ENCODE results near the gene LILRB1.
"Not testable (repeated sequence)": the region's sequence is repeated elsewhere in the genome, so short reads cannot be mapped to it uniquely, and the experiment has no call there.

The LILRB1 gene

DNA sequence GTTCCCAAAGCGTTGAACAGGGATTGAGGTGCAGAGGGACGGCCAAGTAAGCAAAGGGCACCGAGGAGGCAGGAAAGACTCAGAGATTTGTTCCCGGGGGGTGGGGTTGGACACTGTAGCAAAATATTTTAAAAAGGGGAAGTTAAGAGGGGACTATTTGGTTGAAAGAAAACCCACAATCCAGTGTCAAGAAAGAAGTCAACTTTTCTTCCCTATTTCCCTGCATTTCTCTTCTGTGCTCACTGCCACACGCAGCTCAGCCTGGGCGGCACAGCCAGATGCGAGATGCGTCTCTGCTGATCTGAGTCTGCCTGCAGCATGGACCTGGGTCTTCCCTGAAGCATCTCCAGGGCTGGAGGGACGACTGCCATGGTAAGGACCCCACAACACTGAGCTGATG, at the start of gene LILRB1:
Gene LILRB1, plus strand, starts transcription at position 223 of the 400 bp plus-strand sequence. CDS start 590 bp downstream, outside the sequence.
- DNase-seq (ENCODE audit: low read depth, low spot score), result not testable (repeated sequence)

DNA sequence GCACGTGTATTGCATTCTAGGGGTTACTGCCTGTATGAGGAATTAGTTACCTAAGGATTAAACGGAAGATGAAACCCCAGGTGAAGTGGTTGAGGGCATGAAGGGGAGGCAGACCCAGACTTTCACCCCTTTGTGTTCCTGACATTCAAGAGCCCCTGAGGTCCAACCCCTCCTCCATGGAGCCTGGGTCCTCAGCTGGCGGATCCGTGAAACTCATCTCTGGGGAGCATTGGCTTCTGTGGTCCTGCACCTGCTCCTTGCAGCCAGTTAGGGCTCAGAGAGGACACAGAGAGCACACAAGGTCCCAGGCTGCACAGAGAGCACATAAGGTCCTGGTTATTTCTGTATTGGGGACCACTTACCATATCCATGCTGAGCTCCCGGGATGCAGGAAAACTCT, 43.9 kb upstream of the LILRB1 start:
- no peak for DNase-seq (ENCODE audit: low read depth, low spot score)

DNA sequence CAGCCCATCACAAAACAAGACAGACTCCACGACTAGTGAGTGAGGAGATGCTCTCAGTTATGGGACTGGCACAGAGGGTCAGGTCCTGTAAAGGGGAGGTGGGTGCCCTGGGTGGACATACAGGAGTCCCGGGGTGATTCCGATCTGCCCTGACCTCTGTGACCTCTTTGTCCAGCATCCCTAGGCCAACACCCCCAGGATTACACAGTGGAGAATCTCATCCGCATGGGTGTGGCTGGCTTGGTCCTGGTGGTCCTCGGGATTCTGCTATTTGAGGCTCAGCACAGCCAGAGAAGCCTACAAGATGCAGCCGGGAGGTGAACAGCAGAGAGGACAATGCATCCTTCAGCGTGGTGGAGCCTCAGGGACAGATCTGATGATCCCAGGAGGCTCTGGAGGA, 43.3 kb upstream of the LILRB1 start:
- DNase-seq (ENCODE audit: low read depth, low spot score), result no peak

DNA sequence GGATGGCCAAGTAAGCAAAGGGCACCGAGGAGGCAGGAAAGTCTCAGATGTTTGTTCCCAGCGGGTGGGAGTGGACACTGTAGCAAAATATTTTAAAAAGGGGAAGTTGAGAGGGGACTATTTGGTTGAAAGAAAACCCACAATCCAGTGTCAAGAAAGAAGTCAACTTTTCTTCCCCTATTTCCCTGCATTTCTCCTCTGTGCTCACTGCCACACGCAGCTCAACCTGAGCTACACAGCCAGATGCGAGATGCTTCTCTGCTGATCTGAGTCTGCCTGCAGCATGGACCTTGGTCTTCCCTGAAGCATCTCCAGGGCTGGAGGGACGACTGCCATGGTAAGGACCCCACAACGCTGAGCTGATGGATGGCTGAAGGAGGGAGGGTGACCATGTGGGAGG, 36.8 kb upstream of the LILRB1 start, which contains the start of gene LILRA1:
Gene LILRA1, plus strand, starts transcription at position 188 of the 400 bp plus-strand sequence. CDS start 613 bp downstream, outside the sequence.
- not testable (repeated sequence) for DNase-seq (ENCODE audit: low read depth, low spot score)

DNA sequence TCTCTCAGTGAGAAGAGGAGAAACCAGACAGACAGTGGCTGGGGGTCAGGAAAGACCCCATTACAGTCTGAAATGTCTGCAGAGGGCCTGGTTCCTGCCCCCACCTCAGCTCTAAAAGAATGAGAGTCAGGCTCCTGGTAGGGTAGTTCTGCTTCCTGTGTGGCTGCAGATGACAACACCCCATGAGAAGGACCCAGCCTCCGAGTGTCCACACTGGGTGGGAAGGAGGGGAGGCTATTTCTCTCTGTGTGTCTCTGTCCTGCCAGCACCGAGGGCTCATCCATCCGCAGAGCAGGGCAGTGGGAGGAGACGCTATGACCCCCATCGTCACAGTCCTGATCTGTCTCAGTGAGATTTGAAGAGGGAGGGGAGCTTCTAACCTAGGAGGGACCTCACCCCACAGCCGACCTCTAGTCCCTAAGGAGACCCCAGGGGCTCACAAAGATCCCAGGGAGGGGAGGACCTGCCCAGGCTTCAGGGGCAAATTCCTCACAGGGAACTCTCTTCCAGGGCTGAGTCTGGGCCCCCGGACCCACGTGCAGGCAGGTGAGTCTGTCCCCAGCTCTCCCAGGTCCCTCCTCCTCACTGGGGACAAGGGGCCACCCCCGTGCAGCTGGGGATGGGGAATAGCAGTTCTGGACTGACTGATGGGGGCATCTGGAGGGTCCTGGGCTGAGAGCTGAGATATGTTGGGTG, 36.2 kb upstream of the LILRB1 start:
- DNase-seq (ENCODE audit: low read depth, low spot score), result not testable (repeated sequence)

DNA sequence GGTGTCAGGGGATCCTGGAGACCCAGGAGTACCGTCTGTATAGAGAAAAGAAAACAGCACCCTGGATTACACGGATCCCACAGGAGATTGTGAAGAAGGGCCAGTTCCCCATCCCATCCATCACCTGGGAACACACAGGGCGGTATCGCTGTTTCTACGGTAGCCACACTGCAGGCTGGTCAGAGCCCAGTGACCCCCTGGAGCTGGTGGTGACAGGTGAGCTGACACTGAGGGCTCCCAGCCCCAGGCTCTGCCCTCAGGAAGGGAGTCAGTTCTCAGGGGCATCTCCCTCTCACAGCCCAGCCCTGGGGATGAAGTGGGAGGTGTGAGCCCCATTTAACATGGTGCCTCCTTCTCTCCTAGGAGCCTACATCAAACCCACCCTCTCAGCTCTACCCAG, 35.5 kb upstream of the LILRB1 start:
- DNase-seq (ENCODE audit: low read depth, low spot score), result no peak

DNA sequence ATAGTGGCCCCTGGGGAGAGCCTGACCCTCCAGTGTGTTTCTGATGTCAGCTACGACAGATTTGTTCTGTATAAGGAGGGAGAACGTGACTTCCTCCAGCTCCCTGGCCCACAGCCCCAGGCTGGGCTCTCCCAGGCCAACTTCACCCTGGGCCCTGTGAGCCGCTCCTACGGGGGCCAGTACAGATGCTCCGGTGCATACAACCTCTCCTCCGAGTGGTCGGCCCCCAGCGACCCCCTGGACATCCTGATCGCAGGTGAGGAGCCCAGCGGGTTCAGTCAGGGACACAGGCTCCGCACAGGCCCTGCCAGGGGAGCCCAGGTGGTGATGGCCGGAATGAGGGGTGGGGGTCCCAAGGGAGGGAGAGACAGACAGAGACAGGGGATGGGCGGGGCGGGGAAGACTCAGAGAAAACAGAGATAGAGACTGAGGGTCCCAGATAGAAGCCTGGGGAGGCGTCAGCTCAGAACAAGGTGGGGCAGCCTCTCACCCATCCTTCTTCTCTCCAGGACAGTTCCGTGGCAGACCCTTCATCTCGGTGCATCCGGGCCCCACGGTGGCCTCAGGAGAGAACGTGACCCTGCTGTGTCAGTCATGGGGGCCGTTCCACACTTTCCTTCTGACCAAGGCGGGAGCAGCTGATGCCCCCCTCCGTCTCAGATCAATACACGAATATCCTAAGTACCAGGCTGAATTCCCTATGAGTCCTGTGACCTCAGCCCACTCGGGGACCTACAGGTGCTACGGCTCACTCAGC, 34.4 kb upstream of the LILRB1 start:
- not testable (repeated sequence) for DNase-seq (ENCODE audit: low read depth, low spot score)

DNA sequence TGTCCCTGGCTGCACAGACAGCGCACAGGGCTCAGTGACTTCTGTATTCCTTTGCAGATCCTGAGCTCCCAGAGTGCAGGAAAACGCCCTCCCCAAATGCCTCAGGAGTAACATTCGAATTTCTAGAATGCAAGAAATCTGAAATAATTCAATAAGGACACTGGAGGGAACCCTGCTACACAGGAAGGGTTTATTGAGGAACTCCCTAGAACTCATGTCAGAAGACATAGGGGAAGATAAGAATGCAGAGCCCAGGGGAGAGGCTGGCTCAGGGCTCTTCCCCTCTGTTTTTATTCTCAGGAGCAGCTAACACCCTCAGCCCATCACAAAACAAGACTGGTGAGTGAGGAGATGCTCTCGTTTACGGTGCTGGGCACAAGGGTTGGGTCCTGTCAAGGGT, 30.1 kb upstream of the LILRB1 start:
- DNase-seq (ENCODE audit: low read depth, low spot score), result no peak

DNA sequence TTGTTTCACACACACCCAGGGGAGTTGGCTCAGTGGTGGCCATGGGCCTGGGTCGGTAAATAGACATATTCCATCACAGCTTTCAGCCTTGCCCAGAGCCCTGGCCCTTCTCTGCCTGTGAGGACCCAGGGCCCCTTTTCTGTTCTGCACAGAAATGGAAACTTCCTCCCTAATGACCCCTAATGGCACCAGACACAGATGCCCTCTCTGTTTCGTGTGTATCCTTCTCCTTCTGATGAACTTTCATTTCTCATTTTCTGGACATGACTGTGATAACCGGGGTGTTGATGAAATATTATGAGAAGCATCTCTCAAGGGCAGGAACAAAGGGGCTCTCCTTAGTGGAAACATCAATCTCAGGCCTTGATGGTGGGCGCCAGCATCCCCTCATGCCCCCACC, 24.1 kb upstream of the LILRB1 start:
- DNase-seq (ENCODE audit: low read depth, low spot score), result no peak

DNA sequence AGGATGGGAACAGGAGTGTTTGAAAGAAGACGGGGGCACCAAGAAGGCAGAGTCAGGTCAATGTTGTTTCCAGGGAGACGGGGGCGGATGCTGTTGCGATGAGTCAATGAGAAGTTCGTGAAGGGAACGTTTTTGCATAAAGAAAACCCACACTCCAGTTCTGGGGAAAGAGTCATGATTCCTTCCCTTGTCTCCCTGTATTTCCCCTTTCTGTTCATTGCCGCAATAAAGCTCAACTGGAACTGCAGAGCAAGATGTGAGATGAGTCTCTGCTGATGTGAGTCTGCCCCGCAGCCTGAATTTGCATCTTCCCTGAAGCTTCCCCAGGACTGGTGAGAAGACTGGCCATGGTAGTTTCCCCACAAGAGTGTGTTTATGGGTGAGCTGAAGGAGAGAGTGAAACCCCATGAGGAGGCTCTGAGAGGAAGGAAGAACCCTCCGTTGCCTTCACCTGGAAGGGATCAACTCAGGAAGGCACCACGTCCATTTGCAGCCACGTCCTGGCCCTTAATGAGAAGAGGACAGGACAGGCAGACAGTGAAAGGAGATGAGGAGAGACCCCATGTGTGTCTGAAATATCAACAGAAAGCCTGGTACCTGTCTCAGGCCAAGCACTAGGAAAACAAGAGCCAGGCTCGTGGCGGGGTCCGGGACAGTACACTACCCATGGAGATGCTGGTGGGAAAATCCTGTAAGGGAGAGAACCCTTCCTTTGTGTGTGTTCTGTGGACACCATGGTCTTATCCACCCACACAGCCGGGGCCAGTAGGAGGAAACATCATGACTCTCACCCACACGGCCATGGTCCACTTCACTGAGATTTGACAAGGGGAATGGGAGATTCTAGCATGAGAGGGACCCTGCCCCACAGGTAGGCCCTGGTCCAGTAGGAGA, 23.1 kb upstream of the LILRB1 start:
- no peak for DNase-seq (ENCODE audit: low read depth, low spot score)

DNA sequence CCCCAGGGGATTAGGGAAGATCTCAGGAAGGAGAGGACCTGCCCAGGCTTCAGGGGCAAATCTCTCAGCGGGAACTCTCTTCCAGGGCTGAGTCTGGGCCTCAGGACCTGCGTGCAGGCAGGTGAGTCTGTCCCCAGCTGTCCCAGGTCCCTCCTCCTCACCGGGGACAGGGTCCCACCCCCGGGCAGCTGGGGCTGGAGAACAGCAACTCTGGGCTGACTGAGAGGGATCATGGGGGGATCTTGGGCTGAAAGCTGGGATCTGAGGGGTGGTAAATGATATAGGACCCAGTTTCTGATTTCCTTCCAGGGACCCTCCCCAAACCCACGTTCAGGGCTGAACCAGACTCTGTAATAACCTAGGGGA, 22.5 kb upstream of the LILRB1 start:
- DNase-seq (ENCODE audit: low read depth, low spot score), result no peak

DNA sequence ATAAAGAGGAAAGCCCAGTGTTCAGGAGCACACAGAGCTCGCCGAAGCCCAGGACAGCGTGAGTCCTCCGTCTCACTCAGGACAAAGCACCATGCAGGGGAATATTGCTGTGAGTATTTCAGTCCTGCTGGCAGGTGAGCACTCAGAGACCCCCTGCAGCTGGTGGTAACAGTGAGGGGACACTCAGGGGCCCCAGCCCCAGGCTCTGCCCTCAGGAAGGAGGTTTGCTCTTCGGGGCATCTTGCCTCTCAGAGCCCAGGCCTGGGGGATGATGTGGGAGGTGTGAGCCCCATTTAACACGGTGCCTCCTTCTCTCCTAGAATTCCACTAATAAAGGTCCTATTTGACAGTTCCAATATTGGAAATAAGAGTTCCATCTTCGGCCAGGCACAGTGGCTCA, 22.1 kb upstream of the LILRB1 start:
- no peak for DNase-seq (ENCODE audit: low read depth, low spot score)

DNA sequence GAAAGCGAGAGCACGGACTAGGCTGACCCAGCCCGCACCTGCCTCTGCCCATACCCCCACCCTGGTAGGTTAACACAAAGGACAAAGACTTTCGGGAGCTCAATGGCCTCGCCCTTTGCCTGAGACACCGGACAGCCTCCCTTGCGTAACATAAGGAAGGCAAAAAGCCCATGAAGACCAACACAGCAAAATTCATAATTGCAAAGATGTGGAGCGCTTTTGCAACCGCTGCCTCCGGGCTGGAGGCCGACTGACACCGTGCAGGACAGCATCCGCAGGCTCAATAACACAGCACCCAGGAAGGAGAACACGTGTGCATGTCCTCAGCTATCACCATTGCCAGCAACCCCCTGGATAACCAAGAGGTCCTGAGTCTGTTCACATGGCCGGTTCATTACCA, 21.5 kb upstream of the LILRB1 start:
- DNase-seq (ENCODE audit: low read depth, low spot score), result no peak

DNA sequence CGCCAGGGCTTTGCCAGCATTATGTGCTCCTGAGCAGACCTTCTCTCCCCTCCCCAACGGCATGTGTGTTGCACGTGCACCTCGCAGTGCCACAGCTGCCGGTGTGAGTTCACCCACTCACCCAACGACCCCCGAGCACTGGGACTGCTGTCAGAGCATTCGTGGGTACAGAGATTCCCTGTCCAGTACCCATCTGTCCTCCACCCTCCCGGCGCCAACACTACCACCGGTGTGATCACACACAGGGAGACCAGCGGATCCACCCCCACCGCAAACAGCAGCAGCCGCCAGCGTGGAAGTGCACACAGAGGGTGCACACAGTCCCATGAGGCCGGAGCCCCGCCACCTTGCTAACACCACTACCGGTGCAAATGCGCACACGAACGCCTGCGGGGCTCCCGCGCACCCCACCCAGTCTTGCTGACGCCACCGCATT, 20.9 kb upstream of the LILRB1 start:
- no peak for DNase-seq (ENCODE audit: low read depth, low spot score)

DNA sequence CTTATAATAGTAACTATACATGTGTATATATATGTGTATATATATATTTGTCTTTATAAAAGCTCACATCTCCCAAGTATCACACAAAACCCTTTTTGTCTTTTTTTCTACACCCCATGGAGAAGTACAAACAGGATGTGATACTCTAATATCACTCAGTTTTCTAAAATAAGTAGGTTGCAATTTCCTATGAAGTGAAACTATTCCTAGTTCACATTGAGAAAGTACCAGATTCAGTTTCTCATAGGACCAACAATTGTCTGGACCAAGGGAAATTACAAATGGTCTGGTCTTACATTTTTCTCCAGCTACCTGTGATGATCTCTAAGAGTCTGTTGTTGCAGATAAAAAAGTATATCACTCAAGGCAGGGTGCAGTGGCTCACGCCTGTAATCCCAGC, 17.9 kb upstream of the LILRB1 start:
- no peak for DNase-seq (ENCODE audit: low read depth, low spot score)

DNA sequence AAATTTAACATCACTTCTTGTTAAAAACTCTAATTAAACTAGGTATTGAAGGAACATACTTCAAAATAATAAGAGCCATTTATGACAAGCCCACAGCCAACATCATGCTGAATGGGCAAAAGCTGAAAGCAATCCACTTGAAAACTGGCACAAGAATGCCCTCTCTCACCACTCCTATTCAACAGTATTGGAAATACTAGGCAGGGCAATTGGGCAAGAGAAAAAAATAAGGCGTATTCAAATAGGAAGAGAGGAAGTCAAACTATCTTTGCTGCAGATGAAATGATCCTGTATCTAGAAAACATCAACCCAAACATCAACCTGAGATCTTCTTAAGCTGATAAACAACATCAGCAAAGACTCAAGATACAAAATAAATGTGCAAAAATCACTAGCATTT, 15.6 kb upstream of the LILRB1 start:
- no peak for DNase-seq (ENCODE audit: low read depth, low spot score)

DNA sequence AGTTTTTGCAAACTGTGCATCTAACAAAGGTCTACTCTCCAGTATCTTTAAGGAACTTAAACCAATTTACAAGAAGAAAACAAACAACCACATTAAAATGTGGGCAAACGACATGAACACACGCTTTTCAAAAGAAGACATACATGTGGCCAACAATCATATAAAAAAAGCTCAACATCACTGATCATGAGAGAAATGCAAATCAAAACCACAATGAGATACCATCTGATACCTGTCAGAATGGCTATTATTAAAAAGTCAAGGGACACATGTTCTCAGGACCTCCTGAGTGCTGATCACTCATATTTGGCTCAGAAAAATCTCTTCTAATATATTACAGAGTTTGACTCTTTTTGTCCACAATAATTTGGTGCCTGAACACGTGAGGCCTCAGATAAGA, 14.2 kb upstream of the LILRB1 start:
- DNase-seq (ENCODE audit: low read depth, low spot score), result no peak

DNA sequence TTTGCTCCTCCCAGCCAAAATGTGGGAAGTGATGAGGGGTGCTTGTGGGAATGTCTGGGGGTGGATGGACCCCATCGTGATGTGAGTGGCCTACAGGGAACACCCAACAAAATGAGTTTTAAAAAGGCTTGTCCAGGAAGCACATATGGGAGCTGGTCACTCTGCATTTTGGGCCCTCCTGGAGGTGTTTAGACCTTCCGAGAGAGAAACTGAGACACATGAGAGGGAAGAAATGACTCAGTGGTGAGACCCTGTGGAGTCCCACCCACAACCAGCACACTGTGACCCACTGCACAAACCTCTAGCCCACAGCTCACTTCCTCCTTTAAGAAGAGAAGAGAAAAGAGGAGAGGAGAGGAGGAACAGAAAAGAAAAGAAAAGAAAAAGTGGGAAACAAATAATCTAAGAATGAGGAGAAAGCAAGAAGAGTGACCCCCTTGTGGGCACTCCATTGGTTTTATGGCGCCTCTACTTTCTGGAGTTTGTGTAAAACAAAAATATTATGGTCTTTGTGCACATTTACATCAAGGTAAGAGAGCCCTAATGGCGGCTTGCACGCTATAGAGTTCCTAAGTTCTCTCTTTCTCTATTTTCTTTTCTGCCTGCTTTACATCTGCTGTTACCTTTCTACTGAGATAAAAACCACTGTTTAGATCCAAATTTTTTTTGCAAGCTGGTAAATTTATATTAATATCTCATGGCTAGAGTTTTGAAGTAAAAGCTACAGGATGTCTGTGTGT, 13.3 kb upstream of the LILRB1 start:
- DNase-seq (ENCODE audit: low read depth, low spot score), result no peak

DNA sequence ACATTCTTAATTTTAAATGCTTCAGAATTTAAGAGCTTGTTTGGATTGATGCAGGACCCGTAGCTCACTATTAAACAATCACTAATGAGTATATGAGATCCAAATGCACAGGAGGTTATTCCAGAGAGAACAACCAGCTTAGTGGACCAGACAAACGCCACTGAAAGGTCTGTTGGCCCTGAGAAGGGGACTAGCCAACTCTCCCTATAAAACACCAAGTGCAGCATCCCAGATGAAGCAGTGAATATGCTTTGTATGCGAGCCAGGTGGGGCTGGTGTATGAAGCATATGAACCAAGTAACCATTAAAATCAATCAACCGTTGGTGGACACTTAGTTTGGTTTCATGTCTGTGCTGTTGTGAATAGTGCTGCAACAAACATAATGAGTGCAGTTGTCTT, 9.8 kb upstream of the LILRB1 start:
- no peak for DNase-seq (ENCODE audit: low read depth, low spot score)

DNA sequence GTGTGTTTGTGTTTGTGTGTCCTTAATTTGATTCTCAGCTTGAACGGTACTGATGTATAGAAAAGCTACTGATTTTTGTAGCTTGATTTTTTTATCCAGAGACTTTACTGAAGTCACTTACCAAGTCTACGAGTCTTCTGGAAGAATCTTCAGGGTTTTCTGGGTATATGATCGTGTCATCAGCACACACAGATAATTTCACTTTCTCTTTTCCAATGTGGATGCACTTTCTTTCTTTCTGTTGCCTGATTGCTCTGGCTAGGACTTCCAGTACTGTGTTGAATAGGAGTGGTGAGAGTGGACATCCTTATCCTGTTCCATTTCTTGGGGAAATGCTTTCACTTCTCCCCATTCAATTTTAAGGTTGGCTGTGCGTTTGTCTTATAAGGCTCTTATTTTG, 7.9 kb upstream of the LILRB1 start:
- no peak for DNase-seq (ENCODE audit: low read depth, low spot score)

DNA sequence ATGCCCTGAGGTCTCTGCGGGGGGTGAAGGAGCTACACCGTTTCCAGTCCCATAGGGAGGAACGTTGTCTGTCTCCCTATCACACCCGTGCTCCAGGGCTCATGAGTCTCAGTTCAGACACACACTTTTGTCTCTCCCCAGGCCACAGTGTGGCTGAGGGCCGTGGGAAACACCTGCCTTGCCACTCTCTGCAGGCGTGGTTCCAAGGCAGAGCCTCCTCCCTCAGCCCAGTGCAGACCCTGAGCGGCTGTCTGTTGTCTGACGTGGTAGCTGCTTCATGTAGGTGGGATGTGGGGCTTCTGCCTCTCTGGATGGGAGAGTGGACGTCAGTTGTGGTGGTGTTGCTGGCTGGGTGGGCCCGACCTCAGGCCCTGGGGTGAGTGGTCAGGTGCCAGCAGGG, 6.0 kb upstream of the LILRB1 start:
- DNase-seq (ENCODE audit: low read depth, low spot score), result not testable (repeated sequence)

All from astrocyte of the hippocampus (primary cell).